NB4 (cell line): ENCODE measurements around the gene RBMS3.

ENCODE experiments used
- DNase-seq: peaks from one replicate; pipeline ENCODE4 v3.0.0; 2010; ENCODE audit warnings: low read depth
- H3K4me3 ChIP-seq: one replicate; pipeline ENCODE4 v1.5.1; 2011; ENCODE audit warnings: mild to moderate bottlenecking, low read depth, low read length, moderate library complexity
- CTCF ChIP-seq: IDR thresholded peaks from one replicate; pipeline ENCODE4 v1.5.1; 2012; ENCODE audit warnings: low read depth, low read length
- MAX ChIP-seq: IDR thresholded peaks from 2 replicates; pipeline ENCODE4 v1.6.1; 2011; ENCODE audit warnings: low read depth, low read length
- MYC ChIP-seq: IDR thresholded peaks from 2 replicates; pipeline ENCODE4 v1.6.1; 2011; ENCODE audit warnings: low read depth, low read length
- POLR2A ChIP-seq: IDR thresholded peaks from 2 replicates; pipeline ENCODE4 v1.6.1; 2011; ENCODE audit warnings: mild to moderate bottlenecking; ENCODE audit not compliant: insufficient read length; ENCODE audit errors: extremely low read depth

RBMS3 gene

GRCh38 chr3:29637068-29637467 lies 356.2 kb downstream of the RBMS3 start:
- H3K4me3 ChIP-seq = no peak overlapping the region
- TF ChIP-seq MAX = no peak
- no peak for TF ChIP-seq MYC
- TF ChIP-seq POLR2A = no peak
- DNase-seq = no peak

- no peak for TF ChIP-seq CTCF
- no peak for TF ChIP-seq POLR2A
- TF ChIP-seq MAX = no peak
- no peak for TF ChIP-seq MYC
- DNase-seq = no peak
- no peak overlapping the region for H3K4me3 ChIP-seq
Observed at GRCh38 chr3:29639578-29640290, 358.9 kb downstream of the RBMS3 start.

- H3K4me3 ChIP-seq = no peak overlapping the region
- TF ChIP-seq CTCF = no peak
- TF ChIP-seq POLR2A = no peak
- TF ChIP-seq MAX = no peak
- TF ChIP-seq MYC = no peak
- no peak for DNase-seq
Observed at GRCh38 chr3:29642393-29643033, 361.6 kb downstream of the RBMS3 start.

- no peak overlapping the region for H3K4me3 ChIP-seq
- no peak for DNase-seq
- TF ChIP-seq MAX (no peak), MYC (no peak), CTCF (no peak), POLR2A (no peak)
Observed at GRCh38 chr3:29643034-29643425, 362.2 kb downstream of the RBMS3 start.

- DNase-seq = no peak
- TF ChIP-seq CTCF (no peak), MYC (no peak), MAX (no peak), POLR2A (no peak)
- H3K4me3 ChIP-seq = no peak overlapping the region
Observed at GRCh38 chr3:29644261-29644660, 363.4 kb downstream of the RBMS3 start.

GRCh38 chr3:29644956-29645636 lies 364.2 kb downstream of the RBMS3 start:
- TF ChIP-seq MYC (no peak), CTCF (no peak), MAX (no peak), POLR2A (no peak)
- no peak overlapping the region for H3K4me3 ChIP-seq
- no peak for DNase-seq
